HEK293 (cell line): Measurements from ENCODE around the gene HAAO.

Source experiments
- PRDM2 ChIP-seq: fragments of 450-650 bp; formaldehyde crosslinking; IDR thresholded peaks from 2 replicates; pipeline ENCODE4 v1.5.1; 2016; ENCODE audit warnings: missing biosample characterization, missing genetic modification characterization, borderline replicate concordance
- YY1 ChIP-seq: fragments of 450-650 bp; formaldehyde crosslinking; IDR thresholded peaks from 2 replicates; pipeline ENCODE4 v1.5.1; 2018; ENCODE audit warnings: missing biosample characterization, missing genetic modification characterization
- ZBTB21 ChIP-seq: fragments of 450-650 bp; formaldehyde crosslinking; IDR thresholded peaks from 2 replicates; pipeline ENCODE4 v1.5.1; 2017; ENCODE audit warnings: missing biosample characterization, missing genetic modification characterization
- ZIC2 ChIP-seq: fragments of 450-650 bp; formaldehyde crosslinking; IDR thresholded peaks from 2 replicates; pipeline ENCODE4 v1.5.1; 2016; ENCODE audit warnings: missing biosample characterization, missing genetic modification characterization
- ZNF311 ChIP-seq: fragments of 450-650 bp; formaldehyde crosslinking; IDR thresholded peaks from 2 replicates; pipeline ENCODE4 v1.5.1; 2017; ENCODE audit warnings: missing biosample characterization, missing genetic modification characterization, borderline replicate concordance
- ZNF707 ChIP-seq: fragments of 450-650 bp; formaldehyde crosslinking; IDR thresholded peaks from 2 replicates; pipeline ENCODE4 v1.5.1; 2016; ENCODE audit warnings: missing biosample characterization, missing genetic modification characterization
- TF ChIP-seq, protein P1 (sequence below): fragments of 450-650 bp; formaldehyde crosslinking; IDR thresholded peaks from 2 replicates; pipeline ENCODE4 v1.5.1; 2016; ENCODE audit warnings: missing biosample characterization, missing genetic modification characterization
- TF ChIP-seq, protein P2 (sequence below): fragments of 450-650 bp; formaldehyde crosslinking; IDR thresholded peaks from 2 replicates; pipeline ENCODE4 v1.5.1; 2017; ENCODE audit warnings: missing biosample characterization, missing genetic modification characterization

GRCh38 chr2:42792583-42793333, at the start of gene HAAO:
- no peak for TF ChIP-seq ZNF707 (tag by site-specific recombination)
- TF ChIP-seq PRDM2: no peak
- TF ChIP-seq YY1: no peak
- TF ChIP-seq ZBTB21 (tag by site-specific recombination): no peak
- TF ChIP-seq, protein P1, sequence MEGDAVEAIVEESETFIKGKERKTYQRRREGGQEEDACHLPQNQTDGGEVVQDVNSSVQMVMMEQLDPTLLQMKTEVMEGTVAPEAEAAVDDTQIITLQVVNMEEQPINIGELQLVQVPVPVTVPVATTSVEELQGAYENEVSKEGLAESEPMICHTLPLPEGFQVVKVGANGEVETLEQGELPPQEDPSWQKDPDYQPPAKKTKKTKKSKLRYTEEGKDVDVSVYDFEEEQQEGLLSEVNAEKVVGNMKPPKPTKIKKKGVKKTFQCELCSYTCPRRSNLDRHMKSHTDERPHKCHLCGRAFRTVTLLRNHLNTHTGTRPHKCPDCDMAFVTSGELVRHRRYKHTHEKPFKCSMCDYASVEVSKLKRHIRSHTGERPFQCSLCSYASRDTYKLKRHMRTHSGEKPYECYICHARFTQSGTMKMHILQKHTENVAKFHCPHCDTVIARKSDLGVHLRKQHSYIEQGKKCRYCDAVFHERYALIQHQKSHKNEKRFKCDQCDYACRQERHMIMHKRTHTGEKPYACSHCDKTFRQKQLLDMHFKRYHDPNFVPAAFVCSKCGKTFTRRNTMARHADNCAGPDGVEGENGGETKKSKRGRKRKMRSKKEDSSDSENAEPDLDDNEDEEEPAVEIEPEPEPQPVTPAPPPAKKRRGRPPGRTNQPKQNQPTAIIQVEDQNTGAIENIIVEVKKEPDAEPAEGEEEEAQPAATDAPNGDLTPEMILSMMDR: no peak; the same call in 1 of the 2 replicates
- TF ChIP-seq ZIC2 (tag by site-specific recombination): no peak
- TF ChIP-seq, protein P2, sequence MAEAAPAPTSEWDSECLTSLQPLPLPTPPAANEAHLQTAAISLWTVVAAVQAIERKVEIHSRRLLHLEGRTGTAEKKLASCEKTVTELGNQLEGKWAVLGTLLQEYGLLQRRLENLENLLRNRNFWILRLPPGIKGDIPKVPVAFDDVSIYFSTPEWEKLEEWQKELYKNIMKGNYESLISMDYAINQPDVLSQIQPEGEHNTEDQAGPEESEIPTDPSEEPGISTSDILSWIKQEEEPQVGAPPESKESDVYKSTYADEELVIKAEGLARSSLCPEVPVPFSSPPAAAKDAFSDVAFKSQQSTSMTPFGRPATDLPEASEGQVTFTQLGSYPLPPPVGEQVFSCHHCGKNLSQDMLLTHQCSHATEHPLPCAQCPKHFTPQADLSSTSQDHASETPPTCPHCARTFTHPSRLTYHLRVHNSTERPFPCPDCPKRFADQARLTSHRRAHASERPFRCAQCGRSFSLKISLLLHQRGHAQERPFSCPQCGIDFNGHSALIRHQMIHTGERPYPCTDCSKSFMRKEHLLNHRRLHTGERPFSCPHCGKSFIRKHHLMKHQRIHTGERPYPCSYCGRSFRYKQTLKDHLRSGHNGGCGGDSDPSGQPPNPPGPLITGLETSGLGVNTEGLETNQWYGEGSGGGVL: no peak
- TF ChIP-seq ZNF311 (tag by site-specific recombination): no peak
